H7 (cell line): ENCODE data around the gene CXCL10. TPM values are rescaled to one million over a fixed set of nuclear protein-coding genes. Genes with fewer than 3 reads are reported as not detected.
A peak's percentile ranks its signal among the peaks of the same experiment; 100 is the strongest.
"Not testable (repeated sequence)": the region's sequence is repeated elsewhere in the genome, so short reads cannot be mapped to it uniquely, and the experiment has no call there.

ENCODE experiments used
- DNase-seq: peaks from one replicate; pipeline ENCODE4 v3.0.0; 2012
- H3K27me3 ChIP-seq: 2 replicates; pipeline ENCODE4 v1.6.0; 2011; ENCODE audit warnings: mild to moderate bottlenecking, low read length; ENCODE audit not compliant: control insufficient read depth, insufficient read depth
- H3K36me3 ChIP-seq: replicated peaks from 2 replicates; pipeline ENCODE4 v1.5.1; 2011; ENCODE audit warnings: low read length; ENCODE audit not compliant: control insufficient read depth, insufficient read depth
- H3K4me3 ChIP-seq: 2 replicates; pipeline ENCODE4 v1.5.1; 2011; ENCODE audit warnings: low read depth, mild to moderate bottlenecking, control low read depth, low read length, moderate library complexity; ENCODE audit not compliant: insufficient read depth
- total RNA-seq: library from RNA; depleted of rRNA; stranded (reverse); fragments of >200 nt; shearing (Covaris generic); gene quantifications from 2 replicates; pipeline ENCODE4 v1.2.3, GENCODE V29; 2014

Gene CXCL10
- total RNA-seq, 1 experiment from 2014 or later, result not detected

DNA sequence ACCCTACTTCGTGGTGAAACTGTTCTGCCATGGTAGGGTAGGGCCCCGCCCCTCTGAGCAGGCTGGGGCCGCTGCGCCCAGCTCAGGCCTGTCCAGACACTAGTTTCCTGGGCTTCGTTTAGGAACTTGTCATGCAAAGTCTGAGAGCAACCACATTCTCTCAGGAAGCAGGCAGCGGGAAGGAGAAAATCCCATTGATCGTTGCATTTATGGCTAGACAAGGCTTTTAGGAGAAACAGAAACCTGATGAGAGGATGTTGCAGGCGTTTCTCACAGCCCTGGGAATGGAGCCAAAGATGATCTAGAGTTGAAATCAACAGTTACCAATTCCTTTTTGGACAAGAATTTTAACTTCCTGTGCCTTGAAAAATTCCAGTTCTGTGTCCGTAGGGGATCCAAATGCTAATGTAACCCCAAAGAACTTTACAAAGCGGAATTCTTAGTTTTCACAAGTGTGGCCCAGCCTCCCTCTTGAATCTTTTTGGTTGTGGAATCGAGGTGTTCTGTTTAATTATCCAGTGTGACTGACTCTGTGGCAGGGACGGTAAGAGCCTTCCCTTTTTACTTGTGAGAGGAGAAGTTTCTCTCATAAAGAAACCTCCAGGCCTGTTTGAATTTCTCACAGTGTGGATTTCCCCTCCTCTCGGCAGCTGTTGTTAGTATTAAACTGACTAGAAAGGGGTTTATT lies 11.5 kb downstream of the CXCL10 start:
- Histone ChIP-seq H3K4me3 (no peak overlapping the region), H3K27me3 (no peaks in the 10 kb centered on the region; the same call in 1 of the 2 replicates), H3K36me3 (no peaks in the 10 kb centered on the region)
- peak; percentile 63 for DNase-seq

DNA sequence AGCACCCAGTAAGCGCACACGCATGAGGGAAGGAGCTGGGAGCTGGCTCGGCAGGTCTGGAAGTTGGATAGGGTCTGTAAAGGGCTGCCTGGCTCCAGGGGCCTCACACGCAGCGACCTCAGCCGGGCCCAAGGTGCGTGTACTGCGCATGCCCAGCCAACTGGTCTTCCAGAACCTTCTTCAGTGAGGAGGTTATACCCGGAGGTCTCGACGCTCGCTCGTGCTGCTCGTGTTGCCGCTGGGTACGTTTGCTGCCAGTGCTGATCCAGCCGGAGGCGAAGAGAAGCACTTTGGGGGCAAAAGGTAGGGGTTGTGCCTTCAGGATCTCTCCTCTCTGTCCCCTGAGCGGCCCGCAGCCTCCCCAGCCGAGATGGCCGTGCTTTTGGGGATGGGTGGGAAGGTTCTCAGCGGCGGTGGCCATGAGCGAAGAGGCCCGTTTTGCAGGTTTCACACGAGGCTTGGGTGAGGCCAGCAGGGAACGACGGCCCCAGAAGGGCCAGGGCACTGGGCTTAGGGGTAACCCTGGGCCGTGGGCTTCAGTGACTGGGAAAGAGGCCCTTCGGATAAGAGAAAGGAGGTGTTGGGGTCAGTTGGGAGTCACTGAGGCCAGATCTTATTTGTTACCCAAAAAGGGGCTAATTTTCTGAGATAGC lies 12.2 kb downstream of the CXCL10 start:
- Histone ChIP-seq H3K27me3 (no peaks in the 10 kb centered on the region; the same call in 1 of the 2 replicates), H3K4me3 (no peak overlapping the region), H3K36me3 (no peaks in the 10 kb centered on the region)
- no peak for DNase-seq

DNA sequence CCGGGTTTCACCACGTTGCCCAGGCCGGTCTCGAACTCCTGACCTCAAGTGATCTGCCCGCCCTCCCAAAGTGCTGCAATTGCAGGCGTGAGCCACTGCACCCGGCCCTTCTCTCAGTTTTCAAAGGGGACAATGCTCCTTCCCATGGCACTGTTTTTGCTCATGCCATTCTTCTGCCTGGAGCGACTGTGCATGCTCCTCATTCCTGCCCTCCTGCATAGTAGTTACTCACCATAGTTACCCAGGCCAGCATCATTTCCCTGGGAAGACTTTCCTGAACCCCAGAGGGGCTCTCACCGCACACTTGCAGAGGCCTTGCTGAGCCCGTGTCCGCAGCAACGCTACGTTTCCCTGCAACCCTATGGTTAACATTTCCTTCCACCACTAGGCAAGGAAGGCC lies 12.7 kb downstream of the CXCL10 start:
- Histone ChIP-seq H3K4me3 (no peak overlapping the region), H3K27me3 (no peaks in the 10 kb centered on the region; the same call in 1 of the 2 replicates), H3K36me3 (no peaks in the 10 kb centered on the region)
- no peak for DNase-seq

DNA sequence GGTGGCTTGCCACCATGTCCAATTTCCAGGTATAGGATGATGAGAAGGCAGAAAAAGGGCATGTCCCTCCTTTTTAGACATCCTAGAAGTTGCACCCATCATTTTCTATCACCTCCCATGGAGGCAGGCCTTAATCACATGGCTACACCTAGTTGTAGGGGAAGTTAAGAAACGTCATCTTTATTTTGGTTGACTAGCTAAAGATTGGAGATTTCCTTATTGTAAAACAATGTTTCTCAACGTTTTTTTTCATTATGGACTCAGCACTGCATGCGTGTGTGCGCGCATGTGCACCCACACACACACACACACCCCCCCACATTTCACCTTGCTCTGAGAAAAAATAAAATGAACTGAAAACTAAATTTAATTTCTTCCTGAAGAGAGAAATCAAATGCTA lies 14.0 kb downstream of the CXCL10 start:
- no peak for DNase-seq
- Histone ChIP-seq H3K4me3 (no peak overlapping the region), H3K27me3 (no peaks in the 10 kb centered on the region; the same call in 1 of the 2 replicates), H3K36me3 (no peaks in the 10 kb centered on the region)

DNA sequence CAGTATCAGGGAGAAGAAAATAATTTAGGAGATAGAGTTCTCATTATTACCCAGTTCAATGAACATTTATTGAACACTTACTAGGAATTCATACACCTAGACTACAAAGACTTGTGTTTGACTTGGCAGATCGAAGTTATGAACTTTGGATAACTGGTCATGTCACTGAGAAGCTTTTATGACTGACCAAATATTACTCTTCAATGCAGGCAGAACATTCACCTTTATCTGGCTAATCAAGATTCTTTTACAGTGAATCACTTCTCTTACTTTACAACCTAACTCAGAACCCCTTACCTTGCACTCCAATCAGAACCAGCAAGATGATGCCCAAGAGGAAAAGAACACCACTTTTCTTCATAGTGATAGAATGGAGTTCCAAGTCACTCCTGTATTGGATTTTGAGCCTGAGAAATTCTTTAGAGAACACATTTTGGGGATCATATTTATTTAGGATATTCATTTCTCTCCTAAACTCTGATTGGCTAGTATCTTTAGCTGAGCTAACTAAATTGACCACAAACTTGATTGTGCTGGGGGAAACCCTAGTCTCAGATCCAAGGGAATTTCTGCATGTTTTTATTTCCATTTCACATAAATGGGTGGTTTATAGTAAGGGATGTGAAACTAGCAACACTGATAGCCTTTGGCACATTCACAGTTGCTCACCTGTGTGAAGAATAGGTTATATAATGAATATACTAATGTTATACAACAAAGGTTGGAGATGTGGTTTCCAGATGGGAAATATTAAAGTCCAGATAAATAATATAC lies 16.0 kb downstream of the CXCL10 start, which contains the start of gene CXCL9:
TSS of gene CXCL9 (minus strand) at position 421 of the 774 bp plus-strand sequence. CDS start at position 361, 60 bp downstream.
- no peak within 1 kb of the TSS for H3K4me3 ChIP-seq
- H3K27me3 ChIP-seq, result no peaks in the 10 kb centered on the region; the same call in 1 of the 2 replicates
- H3K36me3 ChIP-seq, result no peaks in the 10 kb centered on the region
- no peak for DNase-seq

DNA sequence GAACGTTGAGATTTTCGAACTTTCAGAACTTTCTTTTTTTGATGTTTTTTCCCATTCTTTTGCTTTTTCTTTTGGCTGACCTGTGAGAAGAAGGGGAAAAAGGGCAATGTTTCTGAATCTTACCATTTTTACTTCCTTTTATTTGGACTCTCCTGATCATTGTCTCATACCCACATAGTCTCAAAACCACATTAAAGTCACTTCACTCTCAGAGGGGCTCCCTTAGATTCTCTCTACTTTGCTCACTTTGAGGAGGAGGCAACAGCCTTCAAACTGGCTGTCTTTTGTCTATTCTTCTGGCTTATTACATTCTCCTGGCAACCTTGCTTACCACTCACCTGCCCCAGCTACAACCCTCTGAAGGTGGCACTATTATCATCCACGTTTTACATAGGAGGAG lies 19.7 kb downstream of the CXCL10 start:
- no peak overlapping the region for H3K4me3 ChIP-seq
- no peaks in the 10 kb centered on the region; the same call in 1 of the 2 replicates for H3K27me3 ChIP-seq
- no peak for DNase-seq
- H3K36me3 ChIP-seq, result no peaks in the 10 kb centered on the region

DNA sequence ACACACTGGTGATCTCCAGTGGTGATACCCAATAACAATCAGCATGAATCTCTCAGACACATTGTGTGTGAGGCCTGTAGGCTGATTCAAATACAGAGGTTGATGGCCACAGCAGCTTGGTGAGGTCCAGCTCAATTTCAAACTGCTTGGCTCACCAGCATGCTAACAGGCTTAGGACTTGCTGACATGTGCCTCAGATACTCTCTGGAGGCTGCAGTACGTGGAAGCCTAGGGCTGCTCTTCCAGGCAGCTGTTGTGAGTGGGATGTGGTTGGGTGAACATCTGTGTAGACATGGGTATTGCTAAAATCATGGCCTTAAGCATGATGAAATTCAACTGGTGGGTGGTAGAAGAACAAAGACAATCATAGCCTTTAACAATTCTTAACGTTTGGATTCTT lies 20.3 kb downstream of the CXCL10 start:
- Histone ChIP-seq H3K4me3 (no peak overlapping the region), H3K27me3 (no peaks in the 10 kb centered on the region; the same call in 1 of the 2 replicates), H3K36me3 (no peaks in the 10 kb centered on the region)
- DNase-seq, result no peak

DNA sequence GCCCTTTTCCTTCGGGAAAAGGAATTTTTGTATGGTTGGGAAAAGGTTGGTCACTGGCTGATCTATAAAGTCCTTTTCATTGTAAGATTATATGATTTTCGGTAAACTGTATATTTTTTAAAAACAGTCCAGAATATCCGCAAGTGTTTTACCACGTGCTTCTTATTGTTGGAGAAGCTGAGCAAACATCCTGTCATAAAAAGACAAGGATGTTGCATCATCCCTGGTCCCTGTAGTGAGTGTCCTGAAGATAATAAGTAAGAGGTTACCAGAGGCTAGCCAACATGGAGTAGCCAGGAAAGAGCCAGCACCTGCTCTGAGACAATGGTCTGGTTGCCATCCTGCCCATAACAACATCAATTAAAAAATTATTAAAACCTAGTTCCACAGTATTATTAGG lies 21.1 kb downstream of the CXCL10 start:
- no peaks in the 10 kb centered on the region; the same call in 1 of the 2 replicates for H3K27me3 ChIP-seq
- no peaks in the 10 kb centered on the region for H3K36me3 ChIP-seq
- H3K4me3 ChIP-seq, result no peak overlapping the region
- no peak for DNase-seq

DNA sequence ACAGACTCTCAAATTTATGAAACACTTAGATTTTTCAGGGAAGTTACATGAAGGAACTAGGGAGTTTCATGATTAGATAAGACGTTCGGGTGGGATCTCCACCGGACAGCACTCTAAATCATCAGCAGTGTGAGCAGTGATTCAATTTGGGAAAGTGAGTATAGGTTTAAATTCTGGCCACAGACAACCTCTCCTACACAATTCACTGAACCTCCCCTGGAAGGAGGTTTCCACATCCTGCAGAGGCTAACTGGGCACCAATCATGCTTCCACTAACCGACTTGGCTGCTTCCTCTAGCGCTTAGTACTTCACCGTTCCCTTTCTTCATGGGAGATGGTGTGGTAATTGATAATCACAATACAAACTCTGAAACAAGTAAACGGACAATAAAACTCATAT lies 21.6 kb downstream of the CXCL10 start:
- H3K27me3 ChIP-seq, result no peaks in the 10 kb centered on the region; the same call in 1 of the 2 replicates
- no peak for DNase-seq
- no peak overlapping the region for H3K4me3 ChIP-seq
- no peaks in the 10 kb centered on the region for H3K36me3 ChIP-seq

DNA sequence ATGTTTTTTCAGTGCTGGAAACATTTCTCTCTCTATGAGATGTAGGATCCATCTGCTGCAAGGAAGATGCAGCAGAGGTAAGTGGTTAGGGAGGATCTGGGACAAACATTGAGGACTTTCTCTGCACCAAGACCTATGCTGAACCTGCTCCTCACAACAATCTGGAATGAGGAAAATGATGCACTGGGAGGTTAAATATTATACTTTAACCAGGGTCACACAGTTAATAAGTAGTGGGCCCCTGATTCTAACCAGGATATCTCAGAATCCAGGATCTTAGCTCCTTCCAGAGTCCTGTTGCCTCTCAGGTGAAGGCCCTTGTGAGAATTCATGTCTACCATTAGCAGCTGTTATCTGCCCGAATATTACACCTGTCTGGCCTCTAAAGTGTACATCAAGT lies 23.0 kb downstream of the CXCL10 start:
- no peak overlapping the region for H3K4me3 ChIP-seq
- no peaks in the 10 kb centered on the region for H3K36me3 ChIP-seq
- no peaks in the 10 kb centered on the region; the same call in 1 of the 2 replicates for H3K27me3 ChIP-seq
- no peak for DNase-seq

DNA sequence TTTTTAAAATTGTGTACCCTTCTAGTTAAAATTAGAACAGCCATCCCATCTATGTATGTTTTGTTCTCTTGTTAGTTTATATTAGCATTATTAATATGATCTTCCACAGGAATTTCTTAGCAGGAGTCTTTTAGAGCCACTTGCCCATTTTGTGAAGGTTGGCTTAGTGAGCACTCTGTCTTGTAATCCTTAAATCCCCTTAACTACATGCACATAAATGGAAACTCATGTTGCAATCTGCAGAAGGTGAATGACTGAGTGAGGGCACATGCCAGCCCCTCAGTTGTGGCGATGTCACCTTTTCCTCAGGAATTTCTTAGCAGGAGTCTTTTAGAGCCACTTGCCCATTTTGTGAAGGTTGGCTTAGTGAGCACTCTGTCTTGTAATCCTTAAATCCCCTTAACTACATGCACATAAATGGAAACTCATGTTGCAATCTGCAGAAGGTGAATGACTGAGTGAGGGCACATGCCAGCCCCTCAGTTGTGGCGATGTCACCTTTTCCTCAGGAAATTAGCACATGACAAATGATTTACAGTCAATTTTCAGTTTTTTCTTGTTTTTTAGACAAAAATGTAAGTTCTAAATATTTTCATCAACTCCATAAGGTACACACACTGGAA lies 24.7 kb downstream of the CXCL10 start:
- not testable (repeated sequence) for H3K36me3 ChIP-seq, DNase-seq, H3K4me3 ChIP-seq

DNA sequence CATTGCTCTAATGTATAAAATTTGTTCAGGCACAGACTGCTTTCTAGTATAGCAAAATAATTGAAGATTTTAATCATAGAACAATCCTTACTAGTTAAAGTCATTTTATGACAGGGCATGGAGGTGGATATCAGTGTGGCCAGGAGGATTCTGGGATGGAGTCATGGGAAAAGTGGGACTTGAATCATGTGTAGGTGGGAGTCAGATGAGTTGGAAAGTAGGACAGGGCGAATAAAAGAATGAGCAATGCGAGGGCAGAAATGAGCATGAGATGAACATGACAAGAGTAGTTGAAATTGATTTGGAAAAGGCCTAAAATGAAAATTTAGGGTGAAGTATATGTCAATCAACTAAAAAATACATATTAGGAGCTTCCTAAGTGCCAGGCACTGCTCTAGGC lies 25.4 kb downstream of the CXCL10 start:
- no peak for DNase-seq
- Histone ChIP-seq H3K36me3 (no peaks in the 10 kb centered on the region), H3K4me3 (no peak overlapping the region), H3K27me3 (peaks cover 3% of the 10 kb centered on the region; the same call in 1 of the 2 replicates)

More for the DNA sequence above, 24.7 kb downstream of the CXCL10 start:
- not testable (repeated sequence) for H3K27me3 ChIP-seq

DNA sequence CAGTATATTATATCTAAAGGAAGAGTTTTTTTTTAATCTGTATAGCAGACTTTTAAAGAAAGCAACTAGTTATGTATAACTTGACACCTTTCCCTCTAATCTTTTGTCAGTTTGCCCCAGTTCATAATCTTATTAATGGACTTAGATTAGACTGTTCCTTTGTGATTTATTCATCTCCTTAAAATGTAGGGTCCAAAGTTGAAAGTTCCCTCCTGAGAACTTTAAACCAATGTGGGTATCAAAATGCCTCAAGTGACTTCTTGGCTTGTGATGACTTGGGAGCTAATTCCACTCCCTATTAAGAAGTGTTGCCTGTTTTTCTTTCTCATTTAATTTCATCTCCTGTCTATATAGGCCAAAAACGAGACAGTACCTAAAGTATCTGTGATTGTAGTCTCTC lies 26.2 kb downstream of the CXCL10 start:
- DNase-seq, result no peak
- Histone ChIP-seq H3K27me3 (peaks cover 3% of the 10 kb centered on the region; the same call in 1 of the 2 replicates), H3K4me3 (no peak overlapping the region), H3K36me3 (no peaks in the 10 kb centered on the region)

DNA sequence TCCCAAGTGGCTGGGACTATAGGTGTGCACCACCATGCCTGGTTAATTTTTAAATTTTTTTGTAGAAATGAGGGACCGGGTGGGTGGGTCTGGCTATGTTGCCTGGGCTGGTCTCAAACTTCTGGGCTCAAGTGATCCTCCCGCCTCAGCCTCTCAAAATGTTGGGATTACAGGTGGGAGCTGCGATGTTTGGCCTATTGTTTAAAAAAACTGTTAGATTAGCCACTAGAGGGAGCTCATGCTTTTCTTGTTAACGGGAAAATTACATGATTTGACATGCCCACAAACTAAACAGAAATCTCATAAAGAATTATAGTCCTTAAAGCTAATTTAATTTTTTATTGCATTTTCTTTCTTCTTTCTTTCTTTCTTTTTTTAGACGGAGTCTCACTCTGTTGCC lies 27.6 kb downstream of the CXCL10 start:
- no peaks in the 10 kb centered on the region for H3K36me3 ChIP-seq
- peak; percentile 24 for DNase-seq
- peaks cover 3% of the 10 kb centered on the region; the same call in 1 of the 2 replicates for H3K27me3 ChIP-seq

More for the DNA sequence above, 27.6 kb downstream of the CXCL10 start:
- H3K4me3 ChIP-seq, result no peak overlapping the region
